HUDEP-2 (cell line): Measurements from ENCODE around the gene FAM114A1.

ENCODE experiments used
- DNase-seq, 76 experiments: peaks; one replicate each; lab custom pipeline; 2025; ENCODE audit not compliant: unreplicated experiment in 76 of 76; lab: John Stamatoyannopoulos, UW

Gene FAM114A1

GRCh38 chr4:38867478-38868058 lies at the start of gene FAM114A1:
TSS of gene FAM114A1 (plus strand) at chr4:38867806. CDS start at chr4:38878079, 10,273 bp downstream.
- DNase-seq, result peak in 59 of 76 experiments; percentile 3 to 75 (median 40)

GRCh38 chr4:38818441-38818976 lies 49.1 kb upstream of the FAM114A1 start:
- no peak for DNase-seq

- no peak for DNase-seq
Measured at GRCh38 chr4:38819569-38819968, 48.0 kb upstream of the FAM114A1 start.

GRCh38 chr4:38820329-38821061 lies 47.1 kb upstream of the FAM114A1 start:
- DNase-seq, result no peak

- no peak for DNase-seq
Measured at GRCh38 chr4:38821739-38822138, 45.9 kb upstream of the FAM114A1 start.

GRCh38 chr4:38822748-38823303 lies 44.8 kb upstream of the FAM114A1 start:
- DNase-seq, result no peak

GRCh38 chr4:38823766-38824165 lies 43.8 kb upstream of the FAM114A1 start:
- no peak for DNase-seq

- DNase-seq, result no peak
Measured at GRCh38 chr4:38829237-38829636, 38.4 kb upstream of the FAM114A1 start.

GRCh38 chr4:38831653-38832052 lies 36.0 kb upstream of the FAM114A1 start:
- no peak for DNase-seq

GRCh38 chr4:38832206-38832605 lies 35.4 kb upstream of the FAM114A1 start:
- DNase-seq, result no peak

GRCh38 chr4:38832624-38833528 lies 34.7 kb upstream of the FAM114A1 start:
- DNase-seq, result peak in 2 of 76 experiments; percentile 2 to 6

- no peak for DNase-seq
Measured at GRCh38 chr4:38834570-38834969, 33.0 kb upstream of the FAM114A1 start.

- DNase-seq, result no peak
Measured at GRCh38 chr4:38837334-38837733, 30.3 kb upstream of the FAM114A1 start.

GRCh38 chr4:38837849-38838248 lies 29.8 kb upstream of the FAM114A1 start:
- no peak for DNase-seq

- no peak for DNase-seq
Measured at GRCh38 chr4:38842994-38843393, 24.6 kb upstream of the FAM114A1 start.

GRCh38 chr4:38846015-38846414 lies 21.6 kb upstream of the FAM114A1 start:
- DNase-seq, result no peak

- no peak for DNase-seq
Measured at GRCh38 chr4:38855466-38855865, 12.1 kb upstream of the FAM114A1 start.

- peak in 1 of 76 experiments; percentile 16 for DNase-seq
Measured at GRCh38 chr4:38856046-38856445, 11.6 kb upstream of the FAM114A1 start.

GRCh38 chr4:38856524-38857337 lies 10.9 kb upstream of the FAM114A1 start, which contains the start of gene TLR6:
TSS of gene TLR6 (minus strand) at chr4:38856817. CDS start at chr4:38829473, 27,344 bp downstream.
- DNase-seq, result peak in 37 of 76 experiments; percentile 3 to 59 (median 22)
